ENCODE results near the gene TRRAP.
"Not testable (repeated sequence)": the region's sequence is repeated elsewhere in the genome, so short reads cannot be mapped to it uniquely, and the experiment has no call there.

Gene TRRAP

DNA sequence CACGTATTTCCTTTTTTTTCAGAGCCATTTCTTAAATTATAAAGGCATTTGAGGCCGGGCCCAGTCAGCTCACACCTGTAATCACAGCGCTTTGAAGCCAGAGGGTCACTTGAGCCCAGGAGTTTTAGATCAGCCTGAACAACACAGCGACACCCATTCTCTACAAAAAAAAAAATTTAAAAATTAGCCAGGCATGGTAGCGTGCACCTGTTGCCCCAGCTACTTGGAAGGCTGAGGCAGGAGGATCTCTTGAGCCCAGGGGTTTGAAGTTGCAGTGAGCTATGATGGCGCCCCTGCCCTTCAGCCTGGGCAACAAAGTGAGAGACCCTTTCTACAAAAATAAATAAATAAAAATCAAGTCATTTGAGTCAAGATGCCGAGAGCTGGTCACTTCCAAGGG, 11.6 kb upstream of the TRRAP start:
- no peak for DNase-seq

DNA sequence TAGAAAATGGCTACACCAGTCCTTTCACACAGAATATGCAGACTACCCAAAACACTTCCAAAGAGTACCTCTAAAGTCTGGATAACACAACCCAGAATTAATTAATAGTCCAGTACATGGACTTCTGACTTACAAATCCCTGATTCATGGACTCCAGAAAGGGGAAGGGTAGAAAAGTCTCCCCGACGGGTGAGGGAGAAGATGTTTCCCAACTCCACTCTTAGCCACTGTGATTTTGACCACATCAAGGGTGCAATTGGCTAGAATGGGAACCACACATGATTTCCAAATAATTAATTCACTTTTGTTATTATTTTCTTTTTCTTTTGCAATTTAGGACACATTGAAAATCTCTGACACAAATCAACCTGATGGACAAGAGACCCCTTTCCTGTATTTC, 9.9 kb upstream of the TRRAP start:
- DNase-seq, result no peak

DNA sequence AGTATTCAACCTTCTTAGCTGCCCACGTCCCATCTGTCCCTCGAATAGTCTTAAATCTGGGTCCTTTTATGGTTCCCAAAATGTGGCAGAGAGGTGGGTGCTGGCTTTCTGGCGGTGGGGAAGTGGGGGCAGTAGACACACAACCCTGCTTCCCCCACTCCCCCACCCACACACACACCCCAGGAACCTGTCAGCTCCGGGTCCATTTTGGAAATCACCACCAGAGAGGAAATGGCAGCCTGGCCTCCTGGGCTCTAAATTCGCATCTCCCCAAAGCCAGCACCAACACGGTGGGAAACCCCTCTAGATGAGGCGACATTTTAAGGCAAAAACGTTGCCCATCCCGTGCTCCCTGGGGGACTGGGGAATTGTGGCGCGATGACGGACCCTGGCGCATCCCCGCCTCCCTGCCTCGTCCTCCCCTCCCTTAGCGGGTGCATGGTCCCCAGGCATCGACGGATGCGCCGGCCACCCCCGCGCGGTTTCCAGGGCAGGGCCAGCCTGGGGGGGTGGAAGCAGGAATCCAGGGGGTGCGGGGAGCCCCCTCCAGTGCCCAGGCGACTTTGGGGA, 9.2 kb upstream of the TRRAP start:
- no peak for DNase-seq

DNA sequence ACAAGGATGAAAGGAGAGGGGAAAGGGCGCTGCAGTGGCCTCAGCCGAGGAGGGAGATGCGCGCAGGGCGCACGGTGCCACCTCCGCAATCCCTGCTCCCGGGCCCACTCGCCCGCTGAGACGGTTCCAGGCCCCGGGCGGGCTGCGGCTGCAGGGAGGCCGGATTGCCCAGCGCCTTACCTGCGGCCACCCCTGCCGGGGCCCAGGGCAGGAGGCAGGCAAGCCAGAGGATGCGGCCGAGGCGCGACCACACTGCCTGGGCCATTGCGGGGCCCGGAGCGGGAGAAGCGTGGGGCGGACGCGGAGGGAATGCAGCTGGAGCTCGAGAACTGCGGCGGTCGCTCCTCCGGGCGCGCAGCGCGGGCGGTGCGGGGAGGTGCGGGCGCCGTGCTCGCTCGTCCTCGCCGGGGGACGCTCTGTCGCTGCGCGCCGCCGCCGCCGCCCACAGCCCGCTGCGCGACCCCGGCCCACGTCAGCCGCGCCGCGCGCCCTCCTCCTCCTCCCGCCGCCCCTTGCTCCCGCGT, 8.7 kb upstream of the TRRAP start, which contains the start of gene TMEM130:
TMEM130 (minus strand) TSS at position 418 of the 524 bp plus-strand sequence; CDS start at position 265, 153 bp downstream.
- no peak for DNase-seq

GRCh38 chr7:98870121-98870651, 8.1 kb upstream of the TRRAP start:
- DNase-seq, result peak; percentile 32

DNA sequence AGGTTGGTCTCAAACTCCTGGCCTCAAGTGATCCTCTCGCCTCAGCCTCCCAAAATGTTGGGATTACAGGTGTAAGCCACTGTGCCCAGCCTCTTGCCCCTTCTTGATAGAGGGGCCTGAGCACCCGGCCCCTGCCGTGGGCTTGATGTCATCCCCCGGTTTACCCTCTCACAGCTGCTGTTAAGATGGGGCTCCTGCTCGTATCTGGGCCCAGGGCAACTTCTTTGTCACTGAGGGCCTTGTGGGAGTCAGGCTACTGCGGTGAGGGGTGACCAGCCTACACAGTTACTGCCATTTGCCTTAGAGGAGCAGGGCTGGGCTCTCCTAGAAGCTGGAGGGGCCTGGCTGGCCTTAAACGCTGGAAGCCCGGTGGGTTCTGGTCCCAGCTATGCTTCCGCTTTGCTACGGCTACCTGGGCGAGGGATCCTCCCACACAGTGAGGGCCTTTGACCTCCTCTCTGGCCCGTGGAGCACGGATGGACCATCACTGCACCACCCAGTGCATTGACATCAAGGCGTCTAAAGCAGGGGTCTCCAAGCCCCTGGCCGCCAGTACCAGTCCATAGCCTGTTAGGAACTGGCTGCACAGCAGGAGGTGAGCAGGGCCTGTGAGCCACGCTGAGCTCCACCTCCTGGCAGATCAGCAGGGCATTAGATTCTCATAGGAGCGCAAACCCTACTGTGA, 7.4 kb upstream of the TRRAP start:
- no peak for DNase-seq

- DNase-seq, result no peak
These were observed 5.9 kb upstream of the TRRAP start for GRCh38 chr7:98872328-98872924.

DNA sequence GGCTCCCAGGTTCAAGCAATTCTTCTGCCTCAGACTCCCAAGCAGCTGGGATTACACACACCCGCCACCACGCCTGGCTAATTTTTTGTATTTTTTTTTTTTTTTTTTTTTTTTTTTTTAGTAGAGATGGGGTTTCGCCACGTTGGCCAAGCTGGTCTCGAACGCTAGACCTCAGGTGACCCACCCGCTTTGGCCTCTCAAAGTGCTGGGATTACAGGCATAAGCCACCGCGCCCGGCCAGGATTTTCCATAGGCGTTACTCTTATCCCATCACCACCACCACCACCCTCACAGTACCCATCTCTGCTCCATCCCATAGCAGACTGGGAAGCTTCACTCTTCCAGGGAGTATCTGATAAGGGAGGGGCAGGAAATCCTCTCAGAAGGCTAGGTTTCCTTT, 4.7 kb upstream of the TRRAP start:
- DNase-seq, result not testable (repeated sequence)

- no peak for DNase-seq
These were observed 3.4 kb upstream of the TRRAP start for GRCh38 chr7:98874942-98875341.

DNA sequence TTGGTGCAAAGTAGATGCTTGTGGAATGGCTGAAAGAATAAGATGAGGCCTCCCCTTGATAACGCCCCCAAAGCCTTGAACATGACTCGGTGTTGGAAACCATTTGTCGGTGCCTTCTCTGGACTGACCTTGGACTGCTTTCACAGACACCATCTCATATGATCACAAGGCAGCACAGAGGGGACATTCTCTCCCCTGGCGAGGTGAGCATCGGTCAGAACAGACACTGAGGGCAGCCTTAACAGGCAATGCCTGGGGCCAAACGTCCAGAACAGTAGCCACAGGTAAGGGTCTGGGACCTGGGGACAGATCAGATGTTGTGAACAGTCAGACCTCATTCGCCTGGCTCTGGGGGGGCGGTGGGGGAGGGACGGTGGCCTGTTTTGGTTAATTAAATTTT, 2.8 kb upstream of the TRRAP start:
- DNase-seq, result no peak

- no peak for DNase-seq
These were observed 1.2 kb upstream of the TRRAP start for GRCh38 chr7:98877146-98877545.

- no peak for DNase-seq
These were observed 504 bp upstream of the TRRAP start for GRCh38 chr7:98877692-98878364.

DNA sequence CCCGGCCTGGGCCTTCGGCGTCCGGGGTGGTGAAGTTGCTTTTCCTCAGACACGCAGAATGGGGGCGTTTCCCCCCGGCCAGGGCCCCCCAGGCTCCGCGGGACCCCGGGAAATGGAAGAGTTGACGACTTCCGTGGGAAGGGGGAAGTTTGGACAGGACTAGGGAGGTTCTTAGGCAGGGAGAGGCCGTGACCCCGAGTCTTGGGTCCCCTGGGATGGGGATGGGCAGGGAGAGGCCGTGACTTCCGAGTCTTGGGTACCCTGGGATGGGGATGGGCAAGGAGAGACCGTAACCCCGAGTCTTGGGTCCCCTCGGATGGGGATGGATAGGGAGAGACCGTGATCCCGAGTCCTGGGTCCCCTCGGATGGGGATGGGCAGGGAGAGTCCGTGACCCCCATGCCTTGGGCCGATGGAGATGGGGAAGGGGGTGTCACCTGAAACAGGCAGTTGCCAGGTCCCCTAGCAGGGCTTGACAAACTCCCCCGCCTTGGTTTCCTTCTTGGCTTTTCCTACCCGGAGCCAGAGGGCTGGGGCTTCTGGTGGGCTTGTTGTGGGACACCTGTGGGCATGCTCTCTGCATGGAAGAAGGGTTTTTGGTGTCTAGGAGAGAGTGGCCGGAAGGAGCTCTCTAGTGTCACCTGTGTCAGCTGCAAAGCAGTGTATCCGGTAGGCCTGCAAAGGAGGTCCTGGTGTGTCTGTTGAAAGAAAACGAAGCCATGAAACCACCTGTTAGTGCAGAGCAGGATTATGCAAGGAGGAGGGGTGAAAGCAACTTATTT, 1.1 kb downstream of the TRRAP start:
- DNase-seq, result peak; percentile 64

DNA sequence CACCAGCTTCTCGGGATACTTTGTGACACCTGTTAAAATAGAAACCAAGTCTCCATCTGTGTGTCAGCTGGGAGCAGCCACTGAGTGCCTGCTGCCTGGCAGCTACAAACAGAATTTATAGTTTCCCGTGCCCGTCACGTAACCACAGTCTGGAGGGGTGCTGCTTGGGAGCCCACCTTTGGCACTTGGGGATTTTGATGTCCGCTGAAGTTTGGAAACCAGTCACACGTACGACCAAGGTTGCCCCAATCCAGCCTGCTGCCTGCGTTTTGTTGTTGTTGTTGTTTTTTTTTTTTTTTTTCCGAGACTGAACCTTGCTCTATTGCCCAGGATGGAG, 1.6 kb downstream of the TRRAP start:
- DNase-seq, result no peak

DNA sequence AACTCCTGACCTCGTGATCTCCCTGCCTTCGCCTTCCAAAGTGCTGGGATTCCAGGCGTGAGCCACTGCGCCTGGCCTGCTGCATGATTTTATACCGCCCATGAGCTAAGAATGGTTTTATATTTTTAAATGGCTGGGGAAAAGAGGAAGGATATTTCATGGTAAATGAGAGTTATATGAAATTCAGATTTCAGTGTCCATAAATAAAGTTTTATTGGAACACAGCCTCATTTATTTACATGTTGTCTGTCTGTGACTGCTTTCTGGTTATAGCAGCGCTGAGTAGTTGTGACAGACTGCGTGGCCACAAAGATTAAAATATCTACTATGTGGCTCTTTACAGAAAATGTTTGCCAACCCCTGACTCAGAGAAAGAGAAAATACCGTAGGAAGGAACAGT, 2.2 kb downstream of the TRRAP start:
- DNase-seq, result no peak

- DNase-seq, result no peak
These were observed 3.4 kb downstream of the TRRAP start for GRCh38 chr7:98881561-98882315.

DNA sequence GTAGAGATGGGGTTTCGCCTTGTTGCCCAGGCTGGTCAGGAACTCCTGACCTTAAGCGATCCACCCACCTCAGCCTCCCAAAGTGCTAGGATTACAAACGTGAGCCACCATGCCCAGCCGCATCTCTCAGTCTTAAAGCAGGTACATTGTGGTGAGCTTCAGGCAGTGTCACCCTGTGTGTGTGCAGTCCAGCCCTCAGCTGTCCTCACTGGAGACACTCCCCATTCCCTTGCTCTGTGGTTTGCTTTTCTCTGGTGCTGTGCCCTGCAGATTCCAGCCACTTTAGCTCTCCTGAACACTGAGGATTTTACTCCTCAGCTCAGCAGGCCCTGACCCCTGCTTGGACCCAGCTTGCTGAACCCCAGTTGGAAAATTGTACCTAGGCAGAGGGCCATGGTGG, 6.1 kb downstream of the TRRAP start:
- no peak for DNase-seq

GRCh38 chr7:98887038-98887437, 8.7 kb downstream of the TRRAP start:
- no peak for DNase-seq

DNA sequence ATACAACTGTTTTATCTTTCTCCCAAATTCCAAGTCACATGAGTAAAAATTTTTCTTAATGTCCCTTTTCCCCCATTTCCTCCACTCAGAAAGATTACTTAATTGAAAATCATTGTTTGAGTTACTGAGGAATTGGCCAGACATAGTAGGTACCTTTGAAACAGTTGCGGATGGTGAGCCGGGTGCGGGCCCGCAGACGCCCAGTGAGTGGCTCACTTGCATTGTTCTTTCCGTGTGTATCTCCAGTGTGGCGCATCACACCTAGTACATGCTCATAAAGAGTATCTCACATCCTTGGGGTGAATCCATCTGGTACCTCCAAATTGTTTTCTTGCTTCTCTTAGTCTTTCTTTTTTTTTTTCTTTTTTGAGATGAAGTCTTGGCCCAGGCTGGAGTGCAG, 14.3 kb downstream of the TRRAP start:
- no peak for DNase-seq

- no peak for DNase-seq
These were observed 21.5 kb downstream of the TRRAP start for GRCh38 chr7:98899816-98900215.

DNA sequence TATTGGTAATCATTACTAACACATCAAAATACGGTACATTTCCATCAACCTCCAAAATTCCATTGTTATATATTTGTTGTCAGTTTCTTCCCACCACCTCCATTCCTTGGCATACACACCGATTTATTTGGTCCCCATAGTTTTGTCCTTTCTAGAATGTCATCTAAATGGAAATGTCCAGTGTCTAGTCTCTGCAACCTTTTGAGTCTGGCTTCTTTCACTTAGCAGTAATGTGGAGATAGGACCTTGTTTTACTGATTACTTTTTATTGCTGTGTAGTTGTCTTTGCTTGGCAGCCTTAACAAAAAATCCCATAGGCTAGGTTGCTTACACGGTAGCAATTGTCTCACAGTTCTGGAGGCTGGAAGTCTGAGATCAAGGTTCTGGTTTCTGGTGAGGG, 22.5 kb downstream of the TRRAP start:
- no peak for DNase-seq

DNA sequence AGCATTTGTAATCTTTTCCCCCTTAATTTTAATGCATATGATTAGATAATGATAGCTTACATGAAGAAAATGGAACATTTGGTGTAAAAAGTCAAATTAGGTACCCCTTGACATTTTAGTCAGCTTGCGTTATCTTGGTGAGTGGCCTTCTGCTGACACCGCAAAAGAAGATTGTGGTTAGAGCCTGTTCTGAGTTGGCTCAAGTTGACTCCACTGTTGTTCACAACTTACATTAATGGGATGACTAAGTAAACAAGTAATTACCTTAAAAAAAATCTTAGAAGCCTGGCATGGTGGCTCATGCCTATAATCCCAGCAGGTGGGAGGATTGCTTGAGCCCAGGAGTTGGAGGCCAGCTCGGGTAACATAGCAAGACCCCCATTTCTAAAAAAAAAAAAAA, 24.2 kb downstream of the TRRAP start:
- no peak for DNase-seq
